Memory B cell (primary cell): ENCODE data around the gene PGAP1.

Experiments
- ATAC-seq: fragments of 150-1000 bp; cut with Tn5 transposase; 2 replicates; pipeline ENCODE4 v1.10.0; 2021; ENCODE audit warnings: low read depth, mild to moderate bottlenecking, moderate library complexity
- DNase-seq, 2 donors: peaks; one replicate each; pipeline ENCODE4 v3.0.0; 2022; ENCODE audit warnings: low spot score in 2 of 2
- H3K27ac Mint-ChIP-seq: one replicate; pipeline ENCODE4 v1.8.0; 2022; ENCODE audit warnings: mild to moderate bottlenecking, moderate library complexity, mixed read lengths
- H3K27me3 Mint-ChIP-seq: one replicate; pipeline ENCODE4 v1.8.0; 2022; ENCODE audit warnings: mixed read lengths
- H3K36me3 Mint-ChIP-seq: one replicate; pipeline ENCODE4 v1.8.0; 2022; ENCODE audit warnings: mild to moderate bottlenecking, mixed read lengths
- H3K4me1 Mint-ChIP-seq: one replicate; pipeline ENCODE4 v1.8.0; 2022; ENCODE audit warnings: mixed read lengths
- H3K4me3 Mint-ChIP-seq: one replicate; pipeline ENCODE4 v1.8.0; 2022; ENCODE audit warnings: mild to moderate bottlenecking, moderate library complexity, mixed read lengths
- H3K9me3 Mint-ChIP-seq: one replicate; pipeline ENCODE4 v1.8.0; 2022; ENCODE audit warnings: mixed read lengths

Gene PGAP1

GRCh38 chr2:196899976-196900375 is 26.5 kb downstream of the PGAP1 start:
- no peak for DNase-seq
- no peak overlapping the region for H3K4me3 Mint-ChIP-seq

GRCh38 chr2:196891136-196891535 is 35.4 kb downstream of the PGAP1 start:
- H3K27me3 Mint-ChIP-seq = no peaks in the 10 kb centered on the region
- H3K4me3 Mint-ChIP-seq = no peak overlapping the region
- H3K4me1 Mint-ChIP-seq = no peaks in the 10 kb centered on the region
- H3K9me3 Mint-ChIP-seq = no peaks in the 10 kb centered on the region
- H3K36me3 Mint-ChIP-seq = peaks cover 5% of the 10 kb centered on the region
- H3K27ac Mint-ChIP-seq = no peak overlapping the region
- ATAC-seq (no peak), DNase-seq (no peak)

More at GRCh38 chr2:196899976-196900375, 26.5 kb downstream of the PGAP1 start:
- H3K36me3 Mint-ChIP-seq = peaks cover 2% of the 10 kb centered on the region
- H3K4me1 Mint-ChIP-seq = no peaks in the 10 kb centered on the region
- ATAC-seq = no peak
- H3K27ac Mint-ChIP-seq = no peak overlapping the region
- no peaks in the 10 kb centered on the region for H3K27me3 Mint-ChIP-seq
- no peaks in the 10 kb centered on the region for H3K9me3 Mint-ChIP-seq

- no peak overlapping the region for H3K4me3 Mint-ChIP-seq
- ATAC-seq (no peak), DNase-seq (no peak)
- H3K9me3 Mint-ChIP-seq = no peaks in the 10 kb centered on the region
- H3K27me3 Mint-ChIP-seq = no peaks in the 10 kb centered on the region
- H3K36me3 Mint-ChIP-seq = peaks cover 7% of the 10 kb centered on the region
- H3K4me1 Mint-ChIP-seq = no peaks in the 10 kb centered on the region
- H3K27ac Mint-ChIP-seq = no peak overlapping the region
Measured at GRCh38 chr2:196887431-196887830, 39.1 kb downstream of the PGAP1 start.

GRCh38 chr2:196884368-196884767 is 42.1 kb downstream of the PGAP1 start:
- Mint-ChIP-seq H3K4me1 (no peaks in the 10 kb centered on the region), H3K9me3 (peaks cover 3% of the 10 kb centered on the region), H3K36me3 (peaks cover 12% of the 10 kb centered on the region), H3K27ac (no peak overlapping the region), H3K27me3 (no peaks in the 10 kb centered on the region), H3K4me3 (no peak overlapping the region)
- no peak for DNase-seq
- no peak for ATAC-seq

GRCh38 chr2:196876364-196876763 is 50.1 kb downstream of the PGAP1 start:
- DNase-seq (no peak), ATAC-seq (no peak)
- no peaks in the 10 kb centered on the region for H3K36me3 Mint-ChIP-seq
- no peaks in the 10 kb centered on the region for H3K27me3 Mint-ChIP-seq
- no peak overlapping the region for H3K4me3 Mint-ChIP-seq
- H3K9me3 Mint-ChIP-seq = peaks cover 3% of the 10 kb centered on the region
- no peaks in the 10 kb centered on the region for H3K4me1 Mint-ChIP-seq
- no peak overlapping the region for H3K27ac Mint-ChIP-seq

- Mint-ChIP-seq H3K27ac (no peak overlapping the region), H3K27me3 (no peaks in the 10 kb centered on the region), H3K4me1 (no peaks in the 10 kb centered on the region), H3K4me3 (no peak overlapping the region), H3K9me3 (no peaks in the 10 kb centered on the region), H3K36me3 (no peaks in the 10 kb centered on the region)
- ATAC-seq (no peak), DNase-seq (no peak)
Measured at GRCh38 chr2:196875414-196875813, 51.1 kb downstream of the PGAP1 start.

GRCh38 chr2:196873511-196873910 is 53.0 kb downstream of the PGAP1 start:
- DNase-seq = no peak
- Mint-ChIP-seq H3K36me3 (no peaks in the 10 kb centered on the region), H3K4me3 (no peak overlapping the region), H3K27me3 (no peaks in the 10 kb centered on the region), H3K4me1 (no peaks in the 10 kb centered on the region), H3K27ac (no peak overlapping the region), H3K9me3 (no peaks in the 10 kb centered on the region)
- ATAC-seq = no peak

GRCh38 chr2:196854629-196855028 is 71.9 kb downstream of the PGAP1 start:
- ATAC-seq = no peak
- Mint-ChIP-seq H3K4me3 (no peak overlapping the region), H3K4me1 (no peaks in the 10 kb centered on the region), H3K27ac (no peak overlapping the region), H3K36me3 (peaks cover 7% of the 10 kb centered on the region), H3K9me3 (peaks cover 8% of the 10 kb centered on the region), H3K27me3 (no peaks in the 10 kb centered on the region)
- DNase-seq = no peak

- Mint-ChIP-seq H3K4me3 (no peak overlapping the region), H3K36me3 (peaks cover 4% of the 10 kb centered on the region), H3K27ac (no peak overlapping the region), H3K9me3 (peaks cover 1% of the 10 kb centered on the region), H3K4me1 (no peaks in the 10 kb centered on the region), H3K27me3 (no peaks in the 10 kb centered on the region)
- ATAC-seq (no peak), DNase-seq (no peak)
Measured at GRCh38 chr2:196853301-196854087, 73.0 kb downstream of the PGAP1 start.

GRCh38 chr2:196851088-196851487 is 75.4 kb downstream of the PGAP1 start:
- Mint-ChIP-seq H3K4me3 (no peak overlapping the region), H3K9me3 (no peaks in the 10 kb centered on the region), H3K4me1 (no peaks in the 10 kb centered on the region), H3K27me3 (no peaks in the 10 kb centered on the region), H3K27ac (no peak overlapping the region), H3K36me3 (no peaks in the 10 kb centered on the region)
- no peak for DNase-seq
- no peak for ATAC-seq

GRCh38 chr2:196849895-196850294 is 76.6 kb downstream of the PGAP1 start:
- no peaks in the 10 kb centered on the region for H3K27me3 Mint-ChIP-seq
- no peak overlapping the region for H3K4me3 Mint-ChIP-seq
- H3K36me3 Mint-ChIP-seq = no peaks in the 10 kb centered on the region
- ATAC-seq (no peak), DNase-seq (no peak)
- no peaks in the 10 kb centered on the region for H3K4me1 Mint-ChIP-seq
- H3K27ac Mint-ChIP-seq = no peak overlapping the region
- H3K9me3 Mint-ChIP-seq = no peaks in the 10 kb centered on the region

- H3K36me3 Mint-ChIP-seq = no peaks in the 10 kb centered on the region
- no peak for DNase-seq
- no peaks in the 10 kb centered on the region for H3K4me1 Mint-ChIP-seq
- no peak for ATAC-seq
- no peaks in the 10 kb centered on the region for H3K9me3 Mint-ChIP-seq
- H3K27me3 Mint-ChIP-seq = no peaks in the 10 kb centered on the region
- H3K4me3 Mint-ChIP-seq = no peak overlapping the region
- H3K27ac Mint-ChIP-seq = no peak overlapping the region
Measured at GRCh38 chr2:196846295-196846694, 80.2 kb downstream of the PGAP1 start.

GRCh38 chr2:196845371-196845770 is 81.1 kb downstream of the PGAP1 start:
- Mint-ChIP-seq H3K4me3 (no peak overlapping the region), H3K36me3 (peaks cover 2% of the 10 kb centered on the region), H3K27ac (no peak overlapping the region), H3K27me3 (no peaks in the 10 kb centered on the region), H3K9me3 (no peaks in the 10 kb centered on the region), H3K4me1 (no peaks in the 10 kb centered on the region)
- DNase-seq = no peak
- no peak for ATAC-seq

- no peak overlapping the region for H3K27ac Mint-ChIP-seq
- H3K36me3 Mint-ChIP-seq = peaks cover 2% of the 10 kb centered on the region
- H3K4me1 Mint-ChIP-seq = no peaks in the 10 kb centered on the region
- no peaks in the 10 kb centered on the region for H3K9me3 Mint-ChIP-seq
- no peaks in the 10 kb centered on the region for H3K27me3 Mint-ChIP-seq
- H3K4me3 Mint-ChIP-seq = no peak overlapping the region
- ATAC-seq = no peak
- DNase-seq = no peak
Measured at GRCh38 chr2:196840171-196840570, 86.3 kb downstream of the PGAP1 start.

- H3K27ac Mint-ChIP-seq = no peak overlapping the region
- DNase-seq (no peak), ATAC-seq (no peak)
- H3K4me3 Mint-ChIP-seq = no peak overlapping the region
- H3K9me3 Mint-ChIP-seq = no peaks in the 10 kb centered on the region
- H3K4me1 Mint-ChIP-seq = no peaks in the 10 kb centered on the region
- H3K27me3 Mint-ChIP-seq = no peaks in the 10 kb centered on the region
- H3K36me3 Mint-ChIP-seq = peaks cover 2% of the 10 kb centered on the region
Measured at GRCh38 chr2:196839574-196839973, 86.9 kb downstream of the PGAP1 start.
